Vagina (tissue), 2 donors: Measurements from ENCODE around the gene ELL2.

ENCODE experiments used
- POLR2A ChIP-seq, 2 donors: fragments of 450-650 bp; IDR thresholded peaks; one replicate each; pipeline ENCODE4 v1.6.1; 2017; ENCODE audit warnings: antibody characterized with exemption in 2 of 2, mild to moderate bottlenecking in 2 of 2, moderate library complexity in 2 of 2
- POLR2AphosphoS5 ChIP-seq, 2 donors: sonication (generic); formaldehyde crosslinking; IDR thresholded peaks; one replicate each; pipeline ENCODE4 v1.9.0; 2017; ENCODE audit warnings: antibody characterized with exemption in 2 of 2, mild to moderate bottlenecking in 2 of 2, low read depth in 1 of 2; ENCODE audit not compliant: insufficient read depth in 1 of 2
- TF ChIP-seq, protein P1 (sequence below), 3 experiments: fragments of 450-650 bp in 2 of 3; fragments of 200-600 bp in 1 of 3; sonication (generic) in 1 of 3; IDR thresholded peaks; one replicate each; pipeline ENCODE4 v1.5.1; 2017 to 2019; ENCODE audit warnings: antibody characterized with exemption in 3 of 3, mild to moderate bottlenecking in 2 of 3, moderate library complexity in 2 of 3

DNA sequence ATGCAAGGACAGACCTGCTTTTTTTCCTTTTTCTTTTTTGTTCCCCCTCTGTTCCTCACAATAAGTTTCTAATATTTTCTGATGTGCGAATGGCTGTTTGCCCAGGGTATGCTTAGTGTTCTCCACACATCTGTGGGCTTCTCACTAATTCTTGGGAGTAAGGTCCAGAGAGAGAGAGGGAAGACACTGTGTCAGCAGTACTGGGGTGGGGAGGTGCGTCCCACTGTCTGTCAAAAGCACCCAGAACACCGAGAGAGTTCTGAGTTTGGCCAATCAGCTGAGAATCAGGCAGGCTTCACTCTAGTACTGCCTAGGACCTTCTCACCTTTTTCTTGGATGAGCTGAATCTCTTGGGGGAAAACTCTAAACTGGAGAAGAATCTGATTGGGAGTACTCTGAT lies 61.8 kb downstream of the ELL2 start:
- TF ChIP-seq POLR2AphosphoS5 (IDR thresholded peaks at IDR 0.05; ENCODE audit: insufficient read depth in 1 of 2, low read depth in 1 of 2) (no peak), POLR2A (IDR thresholded peaks at IDR 0.05) (no peak)
- TF ChIP-seq, protein P1, sequence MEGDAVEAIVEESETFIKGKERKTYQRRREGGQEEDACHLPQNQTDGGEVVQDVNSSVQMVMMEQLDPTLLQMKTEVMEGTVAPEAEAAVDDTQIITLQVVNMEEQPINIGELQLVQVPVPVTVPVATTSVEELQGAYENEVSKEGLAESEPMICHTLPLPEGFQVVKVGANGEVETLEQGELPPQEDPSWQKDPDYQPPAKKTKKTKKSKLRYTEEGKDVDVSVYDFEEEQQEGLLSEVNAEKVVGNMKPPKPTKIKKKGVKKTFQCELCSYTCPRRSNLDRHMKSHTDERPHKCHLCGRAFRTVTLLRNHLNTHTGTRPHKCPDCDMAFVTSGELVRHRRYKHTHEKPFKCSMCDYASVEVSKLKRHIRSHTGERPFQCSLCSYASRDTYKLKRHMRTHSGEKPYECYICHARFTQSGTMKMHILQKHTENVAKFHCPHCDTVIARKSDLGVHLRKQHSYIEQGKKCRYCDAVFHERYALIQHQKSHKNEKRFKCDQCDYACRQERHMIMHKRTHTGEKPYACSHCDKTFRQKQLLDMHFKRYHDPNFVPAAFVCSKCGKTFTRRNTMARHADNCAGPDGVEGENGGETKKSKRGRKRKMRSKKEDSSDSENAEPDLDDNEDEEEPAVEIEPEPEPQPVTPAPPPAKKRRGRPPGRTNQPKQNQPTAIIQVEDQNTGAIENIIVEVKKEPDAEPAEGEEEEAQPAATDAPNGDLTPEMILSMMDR (IDR thresholded peaks at IDR 0.05): no peak
